Erythroblast (primary cell): ENCODE data around the gene GNG2.

Source experiments
- GATA1 ChIP-seq: IDR thresholded peaks from 2 replicates; pipeline ENCODE4 v1.6.1; 2011; ENCODE audit warnings: low read depth, mild to moderate bottlenecking, control low read depth, low read length, moderate library complexity
- POLR2A ChIP-seq: IDR thresholded peaks from 2 replicates; pipeline ENCODE4 v1.6.1; 2011; ENCODE audit warnings: mild to moderate bottlenecking, low read length

- TF ChIP-seq POLR2A, result no peak
- no peak for TF ChIP-seq GATA1
These were observed 51.8 kb downstream of the GNG2 start for GRCh38 chr14:51912112-51912786.
